ENCODE measurements around the gene AURKB.
"Not testable (repeated sequence)": the region's sequence is repeated elsewhere in the genome, so short reads cannot be mapped to it uniquely, and the experiment has no call there.

AURKB gene

DNA sequence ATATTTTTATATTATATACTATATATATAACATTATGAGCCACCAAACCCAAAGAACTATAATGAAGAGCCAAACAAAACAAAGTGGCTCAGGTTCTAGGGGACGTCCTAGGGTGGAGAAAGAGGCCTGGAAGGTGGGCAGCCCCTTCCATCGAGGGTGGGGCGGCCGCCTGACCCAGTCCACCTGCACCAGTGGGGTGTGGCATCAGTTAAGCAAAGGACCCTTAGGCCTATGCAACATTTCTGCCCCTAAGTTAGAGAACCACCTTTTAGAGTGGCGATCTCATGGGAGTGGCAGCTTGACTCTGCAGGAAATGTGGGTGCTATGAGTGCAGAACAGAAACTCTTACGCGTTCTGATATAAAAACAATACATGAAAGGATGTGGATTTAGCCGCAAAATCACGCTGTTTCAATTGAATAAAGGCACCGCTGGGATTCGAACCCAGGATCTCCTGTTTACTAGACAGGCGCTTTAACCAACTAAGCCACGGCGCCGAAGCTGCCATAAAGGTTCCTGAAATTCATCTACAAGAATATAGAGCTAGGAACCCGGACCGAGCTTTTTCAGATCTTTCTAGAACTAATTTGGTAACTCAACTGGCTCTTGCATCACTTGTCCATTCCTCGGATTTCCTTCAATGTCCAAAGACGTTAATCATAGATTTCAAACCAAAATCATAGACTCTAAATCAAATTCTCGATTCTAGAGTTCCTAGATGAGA, 15.6 kb upstream of the AURKB start:
- peak in 2 of 3 donors; percentile 68 to 75 for DNase-seq (ENCODE audit: low read depth in 3 of 3)

DNA sequence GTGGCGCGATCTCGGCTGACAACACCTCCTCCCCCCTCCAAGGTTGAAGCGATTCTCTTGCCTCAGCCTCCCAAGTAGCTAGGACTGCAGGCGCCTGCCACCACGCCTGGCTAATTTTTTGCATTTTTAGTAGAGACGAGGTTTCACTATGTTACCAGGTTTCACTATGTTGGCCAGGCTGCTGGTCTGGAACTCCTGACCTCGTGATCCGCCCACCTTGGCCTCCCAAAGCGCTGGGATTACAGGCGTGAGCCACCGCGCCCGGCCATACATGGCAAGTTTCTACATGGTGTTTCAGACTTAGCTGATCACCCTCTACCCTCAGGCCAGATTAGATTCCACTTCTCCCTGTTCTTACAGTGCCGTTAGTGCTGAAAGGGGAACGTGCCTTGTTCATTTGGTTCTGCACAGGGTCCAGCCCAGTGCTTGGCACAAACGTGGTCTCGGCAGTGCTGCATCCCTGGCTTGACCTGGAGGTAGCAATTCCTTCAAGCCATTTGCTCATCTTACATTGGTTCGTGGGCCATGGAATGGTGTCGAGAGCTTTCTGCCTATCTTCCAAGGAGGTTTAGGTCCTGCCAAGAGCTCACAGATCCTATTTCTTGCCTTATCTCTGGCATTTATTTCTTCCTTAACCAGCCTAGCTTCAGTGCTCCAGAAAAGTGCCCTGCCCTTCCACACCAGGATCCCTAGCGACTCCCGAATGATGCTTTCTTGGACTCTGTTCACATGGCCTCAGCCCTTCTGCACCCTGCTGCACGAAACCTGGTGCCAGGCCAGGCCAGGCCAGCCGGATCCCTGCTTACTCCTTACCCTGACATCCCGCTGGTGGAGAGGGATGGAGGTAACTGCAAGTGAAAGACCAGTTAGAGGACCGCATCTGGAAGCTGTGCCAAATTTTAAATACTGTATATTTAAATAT, 14.8 kb upstream of the AURKB start:
- no peak for DNase-seq (ENCODE audit: low read depth in 3 of 3)

DNA sequence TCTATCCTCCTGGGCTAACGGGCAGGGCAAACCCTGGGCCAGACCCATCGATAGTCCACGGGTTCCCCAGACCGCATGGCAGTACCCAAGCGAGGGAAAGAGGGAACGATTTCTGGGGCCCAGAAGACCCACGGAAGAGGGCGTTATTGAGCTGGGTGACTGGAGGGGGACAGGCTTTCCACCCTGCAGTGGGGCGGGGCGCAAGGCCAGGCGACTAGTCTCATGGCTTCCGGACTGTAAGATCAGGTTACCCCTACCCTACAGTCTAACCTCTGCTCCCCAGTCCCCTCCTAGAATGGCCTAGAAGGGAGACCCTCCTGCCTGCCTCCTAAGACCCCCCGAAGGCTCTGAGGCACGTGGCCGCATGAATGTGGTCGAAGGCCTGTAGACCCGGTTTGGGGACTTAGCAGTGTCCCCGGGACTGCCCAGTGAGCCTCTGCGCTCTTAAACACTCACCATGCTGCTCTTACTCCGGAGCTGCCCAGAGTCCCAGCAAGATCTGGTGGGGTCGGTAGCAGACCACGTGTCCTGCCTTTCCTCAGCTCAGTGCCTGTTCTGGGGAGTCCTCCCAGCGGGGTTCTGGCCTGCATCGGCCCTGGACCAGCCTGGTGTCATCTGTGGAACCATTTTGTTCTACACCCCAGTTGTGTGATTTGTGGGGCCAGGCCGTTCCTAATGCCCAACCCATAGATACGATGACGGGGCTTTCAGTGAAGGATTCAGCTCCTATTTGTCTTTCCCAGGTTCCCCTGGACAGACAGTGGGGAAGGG, 13.2 kb upstream of the AURKB start:
- no peak for DNase-seq (ENCODE audit: low read depth in 3 of 3)

DNA sequence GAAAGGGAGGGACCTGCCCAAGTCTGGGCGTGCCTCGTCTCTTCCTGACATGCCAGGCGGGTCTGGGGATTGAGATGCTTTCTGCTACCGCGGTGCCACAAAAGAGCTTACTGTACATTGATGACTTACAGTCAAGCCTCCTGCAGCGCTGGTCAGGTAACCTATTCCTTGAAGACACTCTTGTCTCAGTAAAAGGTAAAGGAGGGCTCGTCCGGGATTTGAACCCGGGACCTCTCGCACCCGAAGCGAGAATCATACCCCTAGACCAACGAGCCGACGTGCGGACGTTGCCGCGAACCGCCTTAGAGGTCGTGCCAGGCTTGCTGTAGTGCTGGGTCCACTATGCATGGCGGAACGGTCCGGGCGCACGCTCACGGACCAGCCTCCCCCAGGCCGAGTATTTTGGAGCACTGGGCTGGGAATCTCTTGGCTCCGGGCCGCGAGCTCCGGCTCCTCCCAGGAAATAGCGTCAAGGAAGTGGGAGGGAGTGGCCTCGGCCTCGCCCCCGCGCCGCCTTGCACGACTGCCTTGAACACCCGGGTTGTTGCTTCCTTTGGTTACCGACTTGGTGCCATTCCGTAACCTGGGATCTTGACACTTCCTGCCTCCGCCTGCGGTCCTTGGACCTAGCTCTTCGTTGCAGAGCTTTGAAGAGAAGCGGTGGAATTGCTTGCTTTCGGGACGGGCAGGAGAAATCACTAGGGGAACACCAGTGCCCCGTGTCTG, 12.4 kb upstream of the AURKB start:
- peak; percentile 82 to 90 (median 88) for DNase-seq (ENCODE audit: low read depth in 3 of 3)

DNA sequence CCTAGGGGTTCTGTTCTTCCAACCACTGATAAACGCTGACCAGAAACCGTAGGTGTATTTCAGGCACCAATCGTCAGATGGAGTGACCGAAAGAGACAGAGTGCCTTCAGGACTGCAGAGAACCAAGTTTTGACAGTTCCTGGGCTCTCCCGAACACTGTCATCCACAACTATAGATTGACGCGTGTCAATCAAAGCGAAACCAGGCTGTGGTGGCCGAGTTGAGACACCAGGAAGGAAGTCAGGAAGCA, 11.9 kb upstream of the AURKB start:
- DNase-seq (ENCODE audit: low read depth in 3 of 3), result peak in 1 of 3 donors; percentile 58

DNA sequence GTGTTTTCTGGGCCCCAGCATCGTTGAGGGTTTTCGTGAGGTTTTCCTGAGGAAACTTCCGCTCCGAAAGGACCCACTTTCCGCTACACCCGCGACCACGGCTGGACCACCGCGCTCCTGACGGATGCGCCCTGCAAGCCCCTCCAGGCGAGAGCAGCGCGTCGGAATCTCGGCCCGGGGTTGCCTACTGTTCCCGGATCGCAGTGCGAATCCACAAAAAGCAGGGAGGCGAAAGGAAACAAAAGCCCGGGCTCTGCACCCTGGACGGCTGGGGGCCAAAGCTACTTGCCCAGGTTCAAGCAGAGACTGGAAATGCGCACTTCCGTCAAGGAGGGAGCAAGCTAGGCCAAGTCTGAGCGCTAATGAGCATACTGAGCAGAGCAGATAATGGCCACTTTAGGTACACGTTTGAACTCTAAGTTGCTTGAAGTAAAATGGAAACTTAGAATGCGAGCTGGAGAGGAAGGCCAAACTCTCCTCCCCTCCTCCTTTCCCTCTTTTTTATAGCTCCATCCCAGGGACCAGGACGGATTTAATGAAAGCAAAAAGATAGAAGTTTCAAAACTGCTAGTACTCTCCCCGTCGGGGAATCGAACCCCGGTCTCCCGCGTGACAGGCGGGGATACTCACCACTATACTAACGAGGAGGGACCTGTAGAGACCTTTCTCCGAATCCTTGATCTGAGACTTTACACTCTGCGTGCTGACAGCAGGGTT, 11.4 kb upstream of the AURKB start:
- peak; percentile 77 to 85 (median 84) for DNase-seq (ENCODE audit: low read depth in 3 of 3)

DNA sequence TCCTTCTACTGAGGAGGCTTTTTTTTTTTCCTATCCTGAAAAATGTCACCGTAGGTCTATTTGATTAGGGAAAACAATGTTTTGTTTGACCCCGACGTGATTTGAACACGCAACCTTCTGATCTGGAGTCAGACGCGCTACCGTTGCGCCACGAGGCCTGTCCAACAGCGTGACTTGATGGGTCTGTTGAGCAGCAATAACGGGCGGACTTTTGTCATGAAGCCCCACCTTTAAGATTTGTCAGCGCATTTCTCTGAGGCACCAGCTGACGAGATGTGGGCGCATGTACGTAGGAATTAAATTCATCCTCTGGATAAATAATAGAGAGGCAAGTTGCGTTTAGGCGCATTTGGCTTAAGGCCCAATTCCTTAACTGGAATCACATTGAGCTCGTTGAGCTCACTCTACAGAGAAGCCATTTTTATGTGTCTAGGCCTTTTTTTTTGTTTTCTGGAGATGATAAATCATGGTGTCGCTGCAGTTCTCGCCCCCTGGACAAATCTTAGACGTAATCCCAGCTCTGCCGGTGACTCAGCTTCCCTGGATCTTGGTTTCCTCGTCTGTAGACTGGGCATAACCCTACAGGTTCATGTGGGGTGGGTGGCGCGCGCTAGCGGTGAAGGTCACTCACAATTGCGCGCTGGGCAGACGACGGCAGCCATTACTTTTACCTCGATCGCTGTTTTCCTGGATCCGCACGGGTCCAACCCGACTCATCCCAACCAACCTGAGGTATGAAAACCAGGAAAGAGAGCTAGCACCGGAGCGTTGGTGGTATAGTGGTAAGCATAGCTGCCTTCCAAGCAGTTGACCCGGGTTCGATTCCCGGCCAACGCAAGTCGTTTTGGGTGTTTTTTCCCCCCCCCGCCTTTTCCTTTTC, 10.6 kb upstream of the AURKB start:
- peak; percentile 79 to 91 (median 91) for DNase-seq (ENCODE audit: low read depth in 3 of 3)

DNA sequence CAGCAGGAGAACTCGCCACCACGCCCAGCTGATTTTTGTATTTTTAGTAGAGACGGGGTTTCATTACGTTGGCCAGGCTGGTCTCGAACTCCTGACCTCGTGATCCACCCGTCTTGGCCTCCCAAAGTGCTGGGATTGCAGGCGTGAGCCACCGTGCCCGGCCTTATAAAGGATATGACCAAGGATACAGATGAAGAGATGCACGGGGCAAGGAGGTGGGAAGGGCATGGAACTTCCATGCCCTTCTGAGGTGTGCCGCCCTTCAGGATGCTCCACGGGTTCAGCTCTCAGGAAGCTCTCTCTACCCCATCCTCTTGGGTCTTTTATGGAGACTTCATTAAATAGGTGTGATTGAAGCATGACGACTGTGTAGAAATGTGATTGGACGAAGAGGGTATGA, 3.6 kb upstream of the AURKB start:
- not testable (repeated sequence) for DNase-seq (ENCODE audit: low read depth in 3 of 3)

DNA sequence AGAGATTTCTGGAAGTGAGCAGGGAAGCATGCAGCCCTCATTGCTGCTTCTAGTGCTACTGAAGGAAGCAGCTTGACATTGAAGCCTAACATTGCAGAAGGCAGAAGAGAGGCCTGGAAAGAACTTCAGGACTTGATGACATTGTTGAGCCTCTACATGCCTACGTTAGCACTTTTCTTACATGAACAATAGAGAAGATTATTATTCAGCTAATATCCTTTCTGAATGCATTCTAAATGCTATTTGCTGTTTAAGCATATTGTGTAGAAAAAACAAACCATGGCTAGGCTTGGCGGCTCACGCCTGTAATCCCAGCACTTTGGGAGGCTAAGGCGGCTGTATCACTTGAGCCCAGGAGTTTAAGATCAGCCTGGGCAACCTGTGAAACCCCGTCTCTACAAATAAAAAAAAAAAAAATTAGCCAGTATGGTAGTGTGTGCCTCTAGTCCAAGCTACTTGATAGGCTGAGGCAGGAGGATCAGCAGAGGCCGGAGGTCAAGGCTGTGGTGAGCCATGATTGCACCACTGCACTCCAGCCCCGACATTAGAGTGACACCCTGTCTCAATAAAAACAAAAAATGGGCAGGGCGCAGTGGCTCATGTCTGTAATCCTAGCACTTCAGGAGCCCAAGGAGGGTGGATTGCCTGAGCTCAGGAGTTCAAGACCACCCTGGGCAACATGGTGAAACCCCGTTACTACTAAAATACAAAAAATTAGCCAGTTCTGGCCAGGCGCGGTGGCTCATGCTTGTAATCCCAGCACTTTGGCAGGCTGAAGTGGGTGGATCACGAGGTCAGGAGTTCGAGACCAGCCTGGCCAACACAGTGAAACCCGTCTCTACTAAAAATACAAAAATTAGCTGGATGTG, 2.2 kb upstream of the AURKB start:
- DNase-seq (ENCODE audit: low read depth in 3 of 3), result no peak

DNA sequence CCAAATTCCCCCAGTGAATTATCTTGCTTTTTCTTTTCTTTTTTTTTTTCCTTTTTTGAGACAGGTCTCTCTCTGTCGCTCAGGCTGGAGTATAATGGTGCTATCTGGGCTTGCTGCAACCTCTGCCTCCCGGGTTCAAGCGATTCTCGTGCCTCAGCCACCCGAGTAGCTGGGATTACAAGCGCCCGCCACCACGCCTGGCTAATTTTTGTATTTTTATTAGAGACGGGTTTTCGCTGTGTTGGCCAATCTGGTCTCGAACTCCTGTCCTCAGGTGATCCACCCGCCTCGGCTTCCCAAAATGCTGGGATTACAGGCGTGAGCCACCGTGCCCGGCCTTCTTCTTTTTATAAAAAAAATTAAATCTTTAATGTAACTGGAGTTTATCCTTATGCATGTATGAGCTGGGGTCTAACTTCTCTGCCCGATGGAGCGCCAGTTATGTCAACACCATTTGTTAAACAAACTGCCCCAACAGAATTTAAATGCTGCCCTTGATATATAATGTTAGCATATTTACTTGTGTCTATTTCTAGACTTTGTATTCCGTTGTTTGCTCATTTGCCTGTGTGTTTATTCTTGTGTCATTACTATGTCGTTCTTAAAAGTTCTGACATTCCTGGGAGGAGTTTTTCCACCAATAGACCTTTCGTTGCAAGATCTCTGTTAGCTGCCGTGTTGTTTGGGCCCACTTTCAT, 535 bp upstream of the AURKB start:
- DNase-seq (ENCODE audit: low read depth in 3 of 3), result no peak

DNA sequence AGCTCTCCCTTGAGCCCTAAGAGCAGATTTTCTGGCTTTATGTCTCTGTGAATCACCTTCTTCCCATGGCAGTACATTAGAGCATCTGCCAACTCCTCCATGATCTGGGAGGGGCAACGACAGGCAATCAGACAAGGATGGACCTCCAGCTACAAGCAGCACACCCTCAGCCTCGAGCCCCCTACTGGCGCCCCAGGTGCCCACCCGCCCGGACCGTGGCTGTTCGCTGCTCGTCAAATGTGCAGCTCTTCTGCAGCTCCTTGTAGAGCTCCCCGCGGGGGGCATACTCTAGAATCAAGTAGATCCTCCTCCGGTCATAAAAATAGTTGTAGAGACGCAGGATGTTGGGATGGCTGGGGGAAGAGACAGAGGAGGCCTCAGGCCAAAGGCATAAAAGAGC, 3.8 kb downstream of the AURKB start:
- no peak for DNase-seq (ENCODE audit: low read depth in 3 of 3)

DNA sequence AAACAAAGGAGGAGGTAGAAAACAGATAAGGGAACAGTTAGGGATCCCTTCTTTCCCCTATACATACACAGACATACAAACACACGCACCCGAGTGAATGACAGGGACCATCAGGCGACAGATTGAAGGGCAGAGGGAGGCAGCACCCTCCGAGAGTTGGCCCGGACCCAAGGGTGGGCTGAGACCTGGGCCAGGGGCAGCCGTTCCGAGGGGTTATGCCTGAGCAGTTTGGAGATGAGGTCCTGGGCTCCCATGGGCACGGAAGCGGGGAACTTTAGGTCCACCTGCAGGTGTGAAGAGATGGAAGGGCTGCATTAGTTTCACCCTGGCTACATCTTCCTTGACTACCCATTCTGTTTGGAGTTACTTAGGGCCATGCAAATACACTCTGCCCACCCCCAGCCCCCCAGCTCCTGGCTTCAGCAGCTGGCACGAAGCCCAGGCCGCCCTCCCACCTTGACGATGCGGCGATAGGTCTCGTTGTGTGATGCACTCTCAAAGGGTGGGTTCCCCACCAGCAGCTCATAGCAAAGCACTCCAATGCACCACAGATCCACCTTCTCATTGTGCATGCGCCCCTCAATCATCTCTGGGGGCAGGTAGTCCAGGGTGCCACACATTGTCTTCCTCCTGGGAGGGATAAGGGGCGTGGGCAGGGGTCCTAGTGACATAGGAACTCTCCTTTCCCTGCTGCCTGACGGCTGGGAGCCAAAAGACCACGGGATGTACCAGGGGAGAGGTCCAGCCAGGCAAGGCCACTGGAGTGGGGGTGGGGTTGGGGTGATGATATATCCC, 5.4 kb downstream of the AURKB start:
- no peak for DNase-seq (ENCODE audit: low read depth in 3 of 3)

DNA sequence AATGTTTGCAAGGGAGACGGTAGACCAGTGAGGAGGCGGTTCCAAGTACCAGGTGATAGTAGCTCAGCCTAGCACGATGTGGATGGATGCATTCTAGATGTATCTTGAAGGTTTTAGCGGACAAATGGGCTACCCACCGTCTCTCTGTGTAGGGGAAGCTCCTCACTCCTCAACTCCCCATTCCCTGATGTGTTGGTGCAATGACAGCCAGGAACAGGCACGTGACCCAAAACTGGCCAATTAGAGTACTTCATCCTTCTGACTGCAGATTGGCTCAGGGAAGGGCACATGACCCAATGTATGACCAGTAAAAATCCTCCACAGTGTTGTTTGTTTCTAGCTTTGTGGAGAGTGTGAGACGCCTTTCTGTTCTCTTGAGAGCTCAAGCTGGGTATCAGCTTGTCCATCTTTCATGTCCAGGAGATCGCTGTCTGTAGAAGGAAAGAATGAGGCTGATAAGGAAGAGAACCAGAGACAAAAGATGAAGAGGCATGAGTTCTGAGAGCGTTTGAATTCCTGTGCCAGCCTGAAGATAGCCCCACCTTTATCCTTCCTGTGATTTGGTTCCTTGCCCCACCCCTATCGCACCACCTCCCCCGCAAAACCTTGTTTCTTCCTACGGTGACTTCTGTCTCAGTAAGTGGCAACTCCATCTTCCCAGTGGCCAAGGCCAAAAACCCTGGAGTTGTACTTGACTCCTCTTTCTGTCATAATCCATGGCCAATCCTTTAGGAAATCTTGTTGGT, 18.1 kb downstream of the AURKB start:
- DNase-seq (ENCODE audit: low read depth in 3 of 3), result peak in 1 of 3 donors; percentile 64

DNA sequence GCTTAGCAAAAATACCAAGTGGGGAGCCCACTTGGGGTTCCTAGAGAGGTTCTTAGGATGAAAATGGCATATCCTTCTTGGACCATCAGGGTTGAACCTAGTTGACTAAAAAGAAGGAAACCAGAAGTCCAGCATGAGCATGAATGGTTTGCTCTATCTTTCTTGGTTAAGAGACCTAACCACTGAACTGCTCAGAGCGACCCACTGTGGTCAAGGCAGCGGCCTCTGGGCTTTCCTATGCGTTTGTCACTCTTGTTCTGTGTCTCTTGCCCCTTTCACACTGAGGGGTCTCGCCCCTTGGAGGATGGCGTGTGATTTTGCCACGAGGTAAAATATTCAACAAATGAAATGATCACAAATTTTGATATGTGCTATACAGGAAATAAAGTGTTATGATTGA, 19.9 kb downstream of the AURKB start:
- DNase-seq (ENCODE audit: low read depth in 3 of 3), result no peak

DNA sequence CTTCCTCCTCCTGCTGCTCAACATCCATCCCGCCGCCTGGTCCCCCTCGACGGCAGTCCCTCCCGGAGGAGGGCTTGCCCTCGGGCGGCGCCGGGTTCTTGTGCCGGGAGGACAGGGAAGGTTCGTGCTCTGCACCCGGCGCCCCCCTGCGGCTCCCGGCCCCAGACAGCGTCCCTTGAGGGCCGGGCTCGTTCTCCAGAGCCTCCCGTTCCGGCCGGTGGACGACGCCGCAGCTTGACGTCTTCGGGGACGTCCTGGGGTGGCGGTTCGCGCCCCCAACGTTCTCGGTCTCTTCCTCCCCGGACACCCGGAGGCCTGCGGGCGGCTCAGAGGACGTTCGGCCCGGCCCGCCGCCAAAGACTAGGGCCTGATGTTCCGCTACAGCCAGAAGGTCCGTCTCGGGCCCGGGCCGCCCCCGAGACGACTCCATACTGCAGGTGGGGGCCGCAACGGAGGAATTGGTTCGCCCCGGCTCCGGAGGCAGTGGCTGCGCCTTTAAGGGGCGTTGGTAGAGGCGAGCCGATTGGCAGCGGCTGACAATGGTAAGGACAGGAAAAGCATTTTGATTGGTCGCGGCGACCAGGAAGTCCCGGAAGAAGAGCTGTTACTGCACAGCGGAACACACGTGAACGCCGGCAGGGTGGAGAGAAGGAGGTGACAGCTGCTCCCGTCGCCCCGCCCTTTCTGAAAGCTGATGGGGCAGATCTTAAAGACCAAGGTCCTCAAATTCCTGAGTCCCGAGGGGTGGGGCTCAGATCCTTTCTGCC, 20.5 kb downstream of the AURKB start, which contains the start of gene BORCS6:
BORCS6 (minus strand) TSS at position 470 of the 767 bp plus-strand sequence; CDS start at position 430, 40 bp downstream.
- DNase-seq (ENCODE audit: low read depth in 3 of 3), result peak; percentile 87 to 93 (median 91)

All from stimulated activated CD4-positive, alpha-beta T cell treated with anti-CD3 and anti-CD28 coated beads, TNF-alpha, amount 100 ng/mL, for 48 hours (primary cell).